ENCODE data around the gene COL27A1.

The COL27A1 gene

DNA sequence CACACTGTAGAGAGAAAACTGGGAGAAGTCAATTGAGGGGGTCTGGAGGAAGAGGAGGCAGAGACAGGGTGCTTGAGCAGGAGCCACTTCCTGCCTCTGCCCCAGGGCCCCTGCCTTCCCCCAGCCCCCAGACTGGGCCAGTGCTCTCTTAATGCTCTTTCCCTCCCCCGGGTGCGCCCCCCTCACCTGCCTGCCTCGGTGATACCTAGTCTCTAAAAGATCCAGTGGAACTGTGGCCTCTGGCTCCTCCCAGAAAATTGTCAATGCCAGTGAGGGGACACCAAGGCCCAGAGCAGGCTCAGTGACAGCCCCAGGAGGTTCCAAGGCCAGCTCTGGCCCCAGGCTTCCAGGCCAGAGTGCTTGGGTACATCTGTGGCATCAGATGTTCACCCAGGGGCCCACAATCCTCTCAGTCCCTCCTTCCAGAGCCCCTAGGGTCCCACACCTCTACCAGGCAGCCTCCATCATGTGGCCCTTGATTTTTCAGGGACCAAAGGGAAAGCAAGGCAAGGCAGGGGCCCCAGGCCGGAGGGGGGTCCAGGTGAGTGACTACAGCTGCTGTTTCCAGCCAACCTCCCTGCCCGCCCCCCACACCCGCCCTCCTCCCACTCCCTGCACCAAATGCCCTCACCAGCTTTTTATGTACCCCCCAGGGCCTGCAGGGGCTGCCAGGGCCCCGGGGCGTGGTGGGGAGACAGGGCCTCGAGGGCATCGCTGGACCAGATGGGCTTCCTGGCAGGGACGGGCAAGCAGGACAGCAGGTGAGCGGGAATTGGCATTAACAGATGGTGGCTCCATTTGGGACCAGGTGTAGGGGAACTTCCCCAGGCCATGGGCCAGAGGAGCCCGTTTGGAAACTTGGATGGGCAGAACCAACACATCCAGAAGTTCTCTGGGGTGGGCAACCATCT lies 134.5 kb downstream of the COL27A1 start:
- no peak for DNase-seq

DNA sequence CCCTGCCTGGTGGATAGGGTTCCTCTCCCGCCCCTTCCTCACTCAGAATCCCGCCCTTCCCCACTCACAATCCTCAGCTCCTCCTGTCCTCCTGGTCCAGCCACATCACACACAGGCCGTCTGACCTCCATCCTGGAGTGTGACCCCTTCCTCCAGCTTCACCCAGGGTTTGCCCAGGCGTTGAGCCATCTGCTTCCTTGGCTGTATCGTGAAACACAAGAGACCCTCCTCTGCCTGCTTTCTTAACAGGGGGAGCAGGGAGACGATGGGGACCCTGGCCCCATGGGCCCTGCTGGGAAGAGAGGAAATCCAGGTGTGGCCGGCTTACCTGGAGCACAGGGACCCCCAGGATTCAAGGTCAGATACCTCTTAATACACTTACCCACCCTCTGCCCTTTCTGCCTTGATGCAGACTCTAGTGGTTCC lies 135.2 kb downstream of the COL27A1 start:
- no peak for DNase-seq

DNA sequence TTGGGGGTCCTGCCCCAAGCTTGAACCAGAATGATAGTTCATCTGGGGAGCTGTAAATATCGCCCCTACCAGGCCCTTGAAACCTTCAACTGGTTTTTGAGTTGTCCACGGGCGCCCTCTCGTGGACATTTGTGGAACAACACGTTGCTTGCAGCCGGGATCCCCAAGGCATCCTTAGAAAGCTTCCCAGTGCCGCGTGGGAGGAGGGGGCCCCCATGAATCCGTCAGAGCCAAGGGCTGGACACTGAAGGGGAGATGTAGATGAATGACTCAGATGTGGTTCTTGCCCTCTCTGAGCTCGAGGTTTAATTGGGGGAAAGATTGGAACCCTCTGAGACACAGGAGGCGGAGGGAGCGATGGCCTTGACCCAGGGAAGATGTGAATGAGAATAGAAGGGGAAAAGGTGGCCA lies 135.7 kb downstream of the COL27A1 start:
- DNase-seq, result no peak

DNA sequence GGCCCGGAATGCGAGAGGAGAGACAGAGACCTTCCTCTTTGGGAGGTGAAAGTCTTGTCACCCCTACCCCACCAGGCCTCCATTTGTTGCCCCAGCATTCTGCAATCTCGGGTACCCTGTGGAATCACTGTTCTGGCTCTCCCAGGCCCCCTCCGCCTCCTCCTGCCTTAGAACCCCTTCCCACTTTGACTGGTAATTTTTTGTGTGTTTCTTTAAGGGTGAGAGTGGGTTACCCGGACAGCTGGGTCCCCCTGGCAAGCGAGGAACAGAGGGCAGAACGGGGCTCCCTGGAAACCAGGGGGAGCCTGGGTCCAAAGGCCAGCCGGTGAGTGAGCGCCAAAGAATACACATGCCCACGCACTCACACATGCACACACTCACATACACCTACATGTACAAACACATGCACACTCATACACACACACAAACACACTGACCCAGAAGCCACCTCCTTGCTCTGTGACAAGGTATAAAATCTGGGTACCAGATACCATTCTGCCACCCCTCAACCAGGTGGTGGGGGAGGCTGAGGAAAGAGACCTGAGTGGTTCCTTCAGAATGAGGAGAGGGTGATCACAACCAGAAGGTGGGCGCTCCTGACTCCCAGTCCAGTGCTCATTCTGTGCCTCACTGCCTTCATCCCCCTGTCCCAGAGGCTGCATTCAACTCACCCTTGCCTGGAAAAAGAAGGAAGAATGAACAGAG lies 136.7 kb downstream of the COL27A1 start:
- DNase-seq, result no peak

DNA sequence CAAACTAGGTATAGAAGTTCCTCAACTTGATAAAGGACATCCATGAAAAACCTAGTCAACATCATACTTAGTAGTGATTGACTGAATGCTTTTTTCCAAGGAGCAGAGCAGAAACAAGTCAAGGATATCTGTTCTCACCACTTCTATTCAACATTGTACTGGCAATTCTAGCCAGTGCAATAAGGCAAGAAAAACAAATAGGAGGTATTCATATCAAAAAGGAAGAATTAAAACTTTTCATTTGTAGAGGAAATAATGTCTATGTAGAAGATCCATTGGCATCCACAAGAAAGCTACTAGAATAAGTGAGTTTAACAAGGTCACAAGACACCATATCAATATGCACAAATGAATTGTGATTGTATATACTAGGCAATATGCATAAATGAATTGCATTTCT lies 139.3 kb downstream of the COL27A1 start:
- no peak for DNase-seq

DNA sequence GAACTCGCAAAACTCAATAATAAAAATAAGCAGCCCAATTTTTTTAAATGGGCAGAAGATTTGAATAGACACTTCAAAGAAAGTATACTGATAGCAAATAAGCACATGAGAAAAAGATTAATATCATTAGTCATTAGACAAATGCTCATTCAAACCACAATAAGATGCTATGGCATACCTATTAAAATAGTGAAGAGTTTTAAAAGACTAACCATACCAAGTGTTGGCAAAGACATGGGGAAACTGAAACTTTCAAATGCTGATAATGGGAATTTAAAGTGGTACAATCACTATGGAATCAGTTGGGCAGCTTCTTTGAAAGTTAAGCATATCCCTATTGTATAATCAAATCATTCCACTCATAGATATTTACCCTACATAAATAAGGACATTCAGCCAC lies 141.0 kb downstream of the COL27A1 start:
- DNase-seq, result no peak

GRCh38 chr9:114299286-114300152 lies 144.2 kb downstream of the COL27A1 start:
- DNase-seq, result no peak

GRCh38 chr9:114300153-114300845 lies 145.0 kb downstream of the COL27A1 start:
- DNase-seq, result no peak

- DNase-seq, result no peak
These were observed 145.8 kb downstream of the COL27A1 start for GRCh38 chr9:114300846-114301797.

GRCh38 chr9:114301798-114302565 lies 146.6 kb downstream of the COL27A1 start:
- DNase-seq, result no peak

DNA sequence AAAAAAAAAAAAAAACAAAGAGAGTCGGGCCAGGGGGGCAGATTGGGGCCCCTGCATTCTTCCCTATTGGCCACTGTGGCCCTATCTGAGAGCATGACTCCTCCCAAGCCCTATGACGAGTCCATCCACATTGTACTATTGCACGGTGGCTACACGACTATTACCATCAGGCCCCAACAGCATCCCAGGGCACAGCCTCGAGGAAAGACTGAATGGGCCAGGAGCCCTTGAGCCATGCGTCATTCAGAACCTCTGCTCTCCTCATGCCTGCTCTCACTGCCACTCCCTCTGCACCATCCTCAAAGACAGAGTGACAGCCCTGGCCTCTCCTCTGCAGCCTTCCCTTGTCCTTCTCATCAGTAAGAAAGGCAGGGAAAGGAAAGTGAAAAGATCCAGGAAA lies 147.4 kb downstream of the COL27A1 start:
- DNase-seq, result no peak

DNA sequence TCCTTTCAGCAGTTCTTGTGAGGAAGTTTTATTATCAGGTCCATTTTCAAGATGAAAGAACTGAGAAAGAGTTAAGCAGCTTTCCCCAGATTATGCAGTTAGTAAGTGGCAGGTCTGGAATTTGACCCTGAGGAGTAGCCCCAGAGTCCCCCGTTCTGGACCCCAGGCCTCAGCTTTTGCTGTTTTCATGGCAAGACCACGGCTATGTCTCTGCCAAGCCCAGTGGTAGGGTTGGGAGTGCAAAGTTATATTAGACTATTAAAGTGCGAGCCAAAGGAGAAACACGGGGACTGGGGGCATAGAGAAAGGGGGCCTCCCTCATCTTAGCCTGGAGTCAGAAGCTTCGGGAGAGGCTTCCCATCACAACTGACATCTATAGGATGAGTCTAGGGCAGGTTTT lies 148.2 kb downstream of the COL27A1 start:
- no peak for DNase-seq

DNA sequence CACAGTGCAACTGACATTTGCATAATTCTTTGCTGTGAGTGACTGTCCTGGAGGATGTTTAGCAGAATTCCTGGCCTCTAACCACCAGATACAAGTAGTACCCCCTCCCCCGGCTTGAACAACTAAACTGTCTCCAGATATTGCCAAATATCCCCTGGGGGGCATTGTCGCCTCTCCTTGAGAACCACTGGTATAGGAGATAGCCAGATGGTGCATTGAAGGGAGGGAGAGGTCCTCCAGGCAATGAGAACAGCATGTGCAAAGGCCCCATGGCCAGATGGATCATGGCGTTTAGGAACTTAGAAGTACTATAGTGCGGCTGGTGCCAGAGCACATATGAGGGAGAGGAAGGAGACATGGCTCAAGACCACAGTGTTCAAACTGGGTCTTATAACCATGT lies 148.6 kb downstream of the COL27A1 start:
- DNase-seq, result no peak

DNA sequence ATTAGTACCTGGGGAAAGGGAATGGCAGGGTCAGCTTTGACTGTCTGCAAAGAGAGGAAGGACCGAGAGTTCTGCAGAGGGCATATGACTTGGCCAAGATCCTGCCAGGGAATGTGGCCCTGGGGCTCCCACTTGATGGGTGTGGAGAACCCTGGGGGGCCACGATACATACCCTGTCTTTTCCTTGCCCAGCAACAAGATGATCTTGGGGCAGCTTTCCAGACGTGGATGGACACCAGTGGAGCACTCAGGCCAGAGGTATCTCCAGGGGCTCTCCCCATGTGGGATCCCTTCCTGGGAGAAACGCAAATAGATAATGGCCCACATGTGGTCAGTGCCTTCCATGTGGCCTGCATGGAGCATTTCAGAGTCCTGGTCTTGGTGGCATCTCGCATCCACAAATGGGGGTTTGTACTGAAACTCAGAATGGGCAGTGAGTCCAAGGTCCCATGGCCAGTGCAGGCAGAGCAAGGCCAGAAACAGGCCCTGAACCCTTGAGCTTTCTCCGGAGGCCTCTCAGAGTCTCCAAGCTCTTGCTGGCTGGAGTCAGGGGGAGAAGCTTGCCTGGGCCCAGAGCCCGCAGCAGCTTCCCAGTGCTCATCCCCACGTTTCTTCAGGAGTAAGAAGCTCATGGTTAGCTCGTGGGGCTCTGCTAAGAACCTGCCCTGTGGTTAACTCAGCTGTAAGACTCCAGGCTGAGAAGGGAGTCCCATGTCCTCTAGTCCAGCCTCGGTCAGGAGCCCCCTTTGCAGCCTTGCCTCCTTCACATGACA lies 149.3 kb downstream of the COL27A1 start:
- no peak for DNase-seq

GRCh38 chr9:114307899-114308267 lies 152.5 kb downstream of the COL27A1 start:
- no peak for DNase-seq

- DNase-seq, result no peak
These were observed 153.1 kb downstream of the COL27A1 start for GRCh38 chr9:114308361-114308950.

- no peak for DNase-seq
These were observed 153.8 kb downstream of the COL27A1 start for GRCh38 chr9:114309096-114309495.

DNA sequence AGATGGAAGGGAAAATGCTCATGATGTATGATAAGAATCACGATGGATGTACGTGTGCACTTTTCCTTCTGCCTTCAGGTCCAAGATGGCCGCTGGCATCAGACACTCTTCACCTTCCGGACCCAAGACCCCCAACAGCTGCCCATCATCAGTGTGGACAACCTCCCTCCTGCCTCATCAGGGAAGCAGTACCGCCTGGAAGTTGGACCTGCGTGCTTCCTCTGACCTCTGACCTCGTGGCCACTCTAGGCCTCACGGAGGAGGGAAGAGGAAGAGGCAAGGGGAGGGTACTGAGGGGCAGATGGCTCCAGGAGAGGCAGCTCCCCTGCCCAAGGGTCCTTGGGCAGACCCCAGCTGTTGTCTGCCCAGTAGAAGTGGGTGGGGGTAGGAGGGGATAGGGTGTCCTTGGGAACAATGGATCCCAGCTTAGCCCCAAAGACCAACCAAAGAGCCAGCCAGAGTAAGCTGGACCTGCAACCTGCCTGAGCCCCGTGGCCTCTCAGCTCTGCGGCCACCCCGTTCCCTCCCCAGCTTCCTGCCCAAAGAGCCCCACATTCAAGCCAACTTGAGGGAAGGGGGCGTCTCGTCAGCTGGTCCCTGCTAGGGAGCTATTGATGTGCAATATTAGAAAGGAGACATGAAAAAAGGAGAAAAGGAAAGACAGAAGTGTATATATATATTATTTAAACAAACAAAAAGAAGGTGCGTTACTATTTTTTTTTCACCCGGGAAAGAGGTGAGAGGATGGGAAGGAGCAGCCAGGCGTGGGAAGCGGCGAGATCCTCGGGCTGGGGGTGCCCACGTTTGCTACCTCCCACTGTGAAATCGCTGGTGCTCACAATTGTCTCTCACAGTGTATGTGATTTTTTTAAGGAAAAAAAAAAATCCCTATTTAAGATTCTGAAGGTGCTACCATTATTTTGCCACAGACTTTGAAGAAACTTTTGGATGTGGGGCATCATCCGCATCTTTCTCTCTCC lies 155.4 kb downstream of the COL27A1 start:
- no peak for DNase-seq
